ENCODE measurements around the gene NXPE3.

- no peak for TF ChIP-seq EZH2phosphoT487 (IDR thresholded peaks at IDR 0.05; ENCODE audit: low read length)
- TF ChIP-seq CTCF (IDR thresholded peaks at IDR 0.05; ENCODE audit: low read length) = no peak
Measured at GRCh38 chr3:101870138-101870537, 91.1 kb downstream of the NXPE3 start.
